CD4-positive, alpha-beta memory T cell (primary cell): ENCODE measurements around the gene RRP8. TPM values are rescaled to one million over a fixed set of nuclear protein-coding genes. Genes with fewer than 3 reads are reported as not detected.

Experiments used
- CTCF ChIA-PET: fragments of 350-600 bp; sonication (Branson Sonifier 250); formaldehyde crosslinking; loops from one replicate; lab custom pipeline; 2021; ENCODE audit warnings: inconsistent platforms; ENCODE audit not compliant: partially characterized antibody; lab: Charles Lee
- POLR2A ChIA-PET: fragments of 350-600 bp; sonication (Branson Sonifier 250); formaldehyde crosslinking; loops from one replicate; lab custom pipeline; 2021; ENCODE audit not compliant: partially characterized antibody; lab: Charles Lee
- DNase-seq, 5 donors: peaks; one replicate each; pipeline versions ENCODE4 v3.0.0 to v3.0.0-alpha.2; 2020 to 2022; ENCODE audit warnings: mixed read lengths in 1 of 5
- H3K27ac ChIP-seq: one replicate; pipeline ENCODE4 v1.7.0; 2013; ENCODE audit warnings: low read depth, low read length
- H3K27me3 ChIP-seq: 2 replicates; pipeline ENCODE4 v1.7.0; 2013; ENCODE audit warnings: mild to moderate bottlenecking, low read length, moderate library complexity; ENCODE audit not compliant: insufficient read depth
- H3K36me3 ChIP-seq: 2 replicates; pipeline ENCODE4 v1.7.0; 2013; ENCODE audit warnings: mild to moderate bottlenecking, low read length, moderate library complexity; ENCODE audit not compliant: insufficient read depth
- H3K4me1 ChIP-seq: 2 replicates; pipeline ENCODE4 v1.7.0; 2013; ENCODE audit warnings: mild to moderate bottlenecking, low read length, moderate library complexity; ENCODE audit not compliant: insufficient read depth
- H3K4me3 ChIP-seq, 2 donors: one replicate each; pipeline ENCODE4 v1.7.0; 2013; ENCODE audit warnings: low read length in 2 of 2, mild to moderate bottlenecking in 1 of 2
- H3K9me3 ChIP-seq, 2 donors: one replicate each; pipeline ENCODE4 v1.7.0; 2013; ENCODE audit warnings: low read length in 2 of 2, control low read depth in 1 of 2; ENCODE audit not compliant: control insufficient read depth in 1 of 2
- H3K27ac Mint-ChIP-seq, 7 donors: one replicate each; pipeline ENCODE4 v1.8.0; 2020 to 2021; ENCODE audit warnings: mixed read lengths in 7 of 7, mild to moderate bottlenecking in 6 of 7, inconsistent platforms in 3 of 7, moderate library complexity in 3 of 7
- H3K27me3 Mint-ChIP-seq, 2 donors: one replicate each; pipeline ENCODE4 v1.8.0; 2020 to 2021; ENCODE audit warnings: mixed read lengths in 2 of 2
- H3K36me3 Mint-ChIP-seq, 2 donors: one replicate each; pipeline ENCODE4 v1.8.0; 2020 to 2021; ENCODE audit warnings: mixed read lengths in 2 of 2, inconsistent platforms in 1 of 2, mild to moderate bottlenecking in 1 of 2
- H3K4me1 Mint-ChIP-seq, 4 donors: one replicate each; pipeline ENCODE4 v1.8.0; 2020 to 2021; ENCODE audit warnings: mixed read lengths in 4 of 4, mild to moderate bottlenecking in 1 of 4
- H3K4me3 Mint-ChIP-seq, 8 donors: one replicate each; pipeline ENCODE4 v1.8.0; 2020 to 2021; ENCODE audit warnings: mixed read lengths in 8 of 8, mild to moderate bottlenecking in 7 of 8, moderate library complexity in 6 of 8, inconsistent platforms in 3 of 8
- H3K9me3 Mint-ChIP-seq, 8 donors: one replicate each; pipeline ENCODE4 v1.8.0; 2020 to 2021; ENCODE audit warnings: mixed read lengths in 8 of 8, mild to moderate bottlenecking in 5 of 8, inconsistent platforms in 3 of 8, moderate library complexity in 1 of 8
- intact Hi-C: fragments of 100-400 bp; cut with micrococcal nuclease; formaldehyde crosslinking; loops from one replicate; pipeline ENCODE4 v1.15.1; 2023
- polyA plus RNA-seq, 2 donors: library from polyadenylated mRNA; unstranded; fragments of 300-500 nt; fragmentation: Illumina TruSeq; gene quantifications; one replicate each; pipeline ENCODE4 v1.2.3, GENCODE V29; 2021
- total RNA-seq, 2 experiments: library from RNA; stranded (reverse); gene quantifications; one replicate each; pipeline ENCODE4 v1.2.3, GENCODE V29; 2021

The RRP8 gene
- total and polyA plus RNA-seq, 4 experiments from 2014 or later, result 19.5 to 36.0 (median 29.2) TPM

GRCh38 chr11:6557761-6558674, 45.4 kb downstream of the RRP8 start:
- no peaks in the 10 kb centered on the region for H3K9me3 ChIP-seq

GRCh38 chr11:6557063-6557462, 46.4 kb downstream of the RRP8 start:
- intact Hi-C loops, result no loop called here
- Mint-ChIP-seq H3K36me3 (peaks cover 10 to 20% of the 10 kb centered on the region in 2 donors), H3K9me3 (no peaks in the 10 kb centered on the region), H3K27me3 (no peaks in the 10 kb centered on the region), H3K4me1 (no peaks in the 10 kb centered on the region), H3K4me3 (no peak overlapping the region), H3K27ac (peak overlapping the region in 1 of 7 donors; percentile 51)
- ChIA-PET CTCF (interaction anchor here (2.0 kb wide), 1 partner anchor 26 kb away, joined by 6 read pairs; no protein-coding TSS in a partner anchor), POLR2A (no interaction called here)
- no peak for DNase-seq
- Histone ChIP-seq H3K27ac (no peak overlapping the region), H3K4me3 (no peak overlapping the region), H3K4me1 (no peaks in the 10 kb centered on the region), H3K36me3 (no peaks in the 10 kb centered on the region), H3K9me3 (no peaks in the 10 kb centered on the region), H3K27me3 (no peaks in the 10 kb centered on the region)

More at GRCh38 chr11:6557761-6558674, 45.4 kb downstream of the RRP8 start:
- Mint-ChIP-seq H3K27me3 (no peaks in the 10 kb centered on the region), H3K36me3 (peaks cover 17 to 23% of the 10 kb centered on the region in 2 donors), H3K9me3 (no peaks in the 10 kb centered on the region), H3K4me1 (no peaks in the 10 kb centered on the region), H3K4me3 (no peak overlapping the region), H3K27ac (no peak overlapping the region)
- Histone ChIP-seq H3K27ac (no peak overlapping the region), H3K36me3 (no peaks in the 10 kb centered on the region), H3K27me3 (no peaks in the 10 kb centered on the region), H3K4me1 (no peaks in the 10 kb centered on the region), H3K4me3 (no peak overlapping the region)
- DNase-seq, result no peak
- intact Hi-C loops, result no loop called here
- ChIA-PET CTCF (interaction anchor here (1.6 to 2.0 kb wide), 2 partner anchors 10 to 27 kb away, joined by 4 to 6 read pairs; no protein-coding TSS in a partner anchor), POLR2A (no interaction called here)

- Mint-ChIP-seq H3K9me3 (no peaks in the 10 kb centered on the region), H3K27me3 (no peaks in the 10 kb centered on the region)
- no peaks in the 10 kb centered on the region for H3K36me3 ChIP-seq
These were observed 47.1 kb downstream of the RRP8 start for GRCh38 chr11:6556139-6556949.

GRCh38 chr11:6554828-6555706, 48.3 kb downstream of the RRP8 start:
- POLR2A ChIA-PET, result no interaction called here
- peaks cover 10 to 13% of the 10 kb centered on the region in 2 donors for H3K36me3 Mint-ChIP-seq

More at GRCh38 chr11:6556139-6556949, 47.1 kb downstream of the RRP8 start:
- DNase-seq, result no peak
- intact Hi-C loops, result no loop called here
- POLR2A ChIA-PET, result no interaction called here
- H3K27me3 ChIP-seq, result no peaks in the 10 kb centered on the region
- no peak overlapping the region for H3K27ac Mint-ChIP-seq
- no peak overlapping the region for H3K27ac ChIP-seq
- H3K4me1 Mint-ChIP-seq, result no peaks in the 10 kb centered on the region
- H3K36me3 Mint-ChIP-seq, result peaks cover 10 to 16% of the 10 kb centered on the region in 2 donors
- no peaks in the 10 kb centered on the region for H3K9me3 ChIP-seq
- CTCF ChIA-PET, result no interaction called here
- H3K4me1 ChIP-seq, result no peaks in the 10 kb centered on the region
- H3K4me3 Mint-ChIP-seq, result no peak overlapping the region
- H3K4me3 ChIP-seq, result no peak overlapping the region

GRCh38 chr11:6553634-6554033, 49.8 kb downstream of the RRP8 start:
- no peaks in the 10 kb centered on the region for H3K36me3 ChIP-seq
- DNase-seq, result no peak
- H3K27me3 Mint-ChIP-seq, result no peaks in the 10 kb centered on the region
- no peaks in the 10 kb centered on the region for H3K9me3 Mint-ChIP-seq
- H3K4me1 Mint-ChIP-seq, result no peaks in the 10 kb centered on the region
- H3K4me1 ChIP-seq, result no peaks in the 10 kb centered on the region
- no peaks in the 10 kb centered on the region for H3K9me3 ChIP-seq
- H3K4me3 ChIP-seq, result no peak overlapping the region
- no peak overlapping the region for H3K27ac Mint-ChIP-seq
- ChIA-PET POLR2A (interaction anchor here (0.6 kb wide), 1 partner anchor 184 kb away, joined by 3 read pairs; no protein-coding TSS in a partner anchor), CTCF (interaction anchor here (1.3 kb wide), 1 partner anchor 10 kb away, joined by 3 read pairs; no protein-coding TSS in a partner anchor)
- H3K27ac ChIP-seq, result no peak overlapping the region
- peaks cover 2 to 3% of the 10 kb centered on the region in 2 donors for H3K36me3 Mint-ChIP-seq
- intact Hi-C loops, result no loop called here
- no peak overlapping the region for H3K4me3 Mint-ChIP-seq
- H3K27me3 ChIP-seq, result no peaks in the 10 kb centered on the region

More at GRCh38 chr11:6554828-6555706, 48.3 kb downstream of the RRP8 start:
- Histone ChIP-seq H3K4me3 (no peak overlapping the region), H3K9me3 (no peaks in the 10 kb centered on the region), H3K27me3 (no peaks in the 10 kb centered on the region), H3K4me1 (no peaks in the 10 kb centered on the region), H3K36me3 (no peaks in the 10 kb centered on the region), H3K27ac (no peak overlapping the region)
- DNase-seq, result no peak
- Mint-ChIP-seq H3K27me3 (no peaks in the 10 kb centered on the region), H3K9me3 (no peaks in the 10 kb centered on the region), H3K27ac (peak overlapping the region in 1 of 7 donors; percentile 78), H3K4me1 (no peaks in the 10 kb centered on the region), H3K4me3 (no peak overlapping the region)
- intact Hi-C loops, result no loop called here
- CTCF ChIA-PET, result no interaction called here

- Histone ChIP-seq H3K4me1 (no peaks in the 10 kb centered on the region), H3K36me3 (no peaks in the 10 kb centered on the region), H3K27me3 (no peaks in the 10 kb centered on the region), H3K4me3 (no peak overlapping the region), H3K27ac (no peak overlapping the region), H3K9me3 (no peaks in the 10 kb centered on the region)
- Mint-ChIP-seq H3K27me3 (no peaks in the 10 kb centered on the region), H3K36me3 (peaks cover 14% of the 10 kb centered on the region in 2 donors), H3K9me3 (peaks cover 0 to 2% (median 0%) of the 10 kb centered on the region in 8 donors), H3K4me1 (no peaks in the 10 kb centered on the region), H3K4me3 (no peak overlapping the region), H3K27ac (no peak overlapping the region)
- no peak for DNase-seq
- ChIA-PET POLR2A (no interaction called here), CTCF (interaction anchor here (1.1 to 1.5 kb wide), 2 partner anchors 18 to 135 kb away, joined by 3 to 5 read pairs; partner anchors contain the start of gene MRPL17)
- intact Hi-C loops, result no loop called here
These were observed 54.8 kb downstream of the RRP8 start for GRCh38 chr11:6548641-6549040.
